GM23338 (cell line): ENCODE data around the gene CMPK1. TPM values are rescaled to one million over a fixed set of nuclear protein-coding genes. Genes with fewer than 3 reads are reported as not detected.

ENCODE experiments used
- ATAC-seq: fragments of 200-7000 bp; cut with Tn5 transposase; 3 replicates; pipeline ENCODE4 v1.9.1; 2020
- DNase-seq: peaks from one replicate; pipeline ENCODE4 v3.0.0-alpha.2; 2015; ENCODE audit warnings: low spot score
- H2AFZ ChIP-seq: fragments of 200-600 bp; sonication (generic); 2 replicates; pipeline ENCODE4 v1.8.0; 2016; ENCODE audit warnings: antibody characterized with exemption, mild to moderate bottlenecking, moderate library complexity
- H3F3A ChIP-seq: fragments of 200-600 bp; sonication (generic); replicated peaks from 2 replicates; pipeline ENCODE4 v1.8.0; 2017; ENCODE audit warnings: antibody characterized with exemption, mixed run types, low read depth
- H3K27ac ChIP-seq: fragments of 200-600 bp; sonication (generic); 2 replicates; pipeline ENCODE4 v1.6.1; 2016; ENCODE audit warnings: low read depth
- H3K27me3 ChIP-seq: fragments of 200-600 bp; sonication (generic); 2 replicates; pipeline ENCODE4 v1.8.0; 2016; ENCODE audit warnings: mild to moderate bottlenecking, mixed run types, moderate library complexity; ENCODE audit not compliant: insufficient read depth
- H3K36me3 ChIP-seq: fragments of 200-600 bp; sonication (generic); 2 replicates; pipeline ENCODE4 v1.8.0; 2016; ENCODE audit warnings: mild to moderate bottlenecking; ENCODE audit not compliant: insufficient read depth
- H3K4me1 ChIP-seq: fragments of 200-600 bp; sonication (generic); 2 replicates; pipeline ENCODE4 v1.8.0; 2016; ENCODE audit warnings: mild to moderate bottlenecking, moderate library complexity; ENCODE audit not compliant: insufficient read depth
- H3K4me2 ChIP-seq: fragments of 200-600 bp; sonication (generic); 2 replicates; pipeline ENCODE4 v1.7.1; 2017; ENCODE audit warnings: mixed run types
- H3K4me3 ChIP-seq: fragments of 200-600 bp; sonication (generic); 2 replicates; pipeline ENCODE4 v1.6.1; 2016; ENCODE audit warnings: mixed run types
- H3K79me2 ChIP-seq: fragments of 200-600 bp; sonication (generic); replicated peaks from 2 replicates; pipeline ENCODE4 v1.8.0; 2017; ENCODE audit warnings: mild to moderate bottlenecking; ENCODE audit not compliant: insufficient read depth
- H3K9me2 ChIP-seq: fragments of 200-600 bp; sonication (generic); 2 replicates; pipeline ENCODE4 v1.8.0; 2017; ENCODE audit not compliant: insufficient read depth
- H4K20me1 ChIP-seq: fragments of 200-600 bp; sonication (generic); replicated peaks from 2 replicates; pipeline ENCODE4 v1.8.0; 2017; ENCODE audit warnings: mild to moderate bottlenecking; ENCODE audit not compliant: insufficient read depth
- H3K27ac Mint-ChIP-seq: 2 replicates; pipeline ENCODE4 v1.8.0; 2020; ENCODE audit warnings: inconsistent platforms, mild to moderate bottlenecking, moderate library complexity, mixed read lengths
- H3K27me3 Mint-ChIP-seq: 3 replicates; pipeline ENCODE4 v1.8.0; 2022; ENCODE audit warnings: low read depth, mild to moderate bottlenecking, moderate library complexity, mixed read lengths, inconsistent platforms; ENCODE audit not compliant: insufficient read depth, poor library complexity
- H3K36me3 Mint-ChIP-seq: 3 replicates; pipeline ENCODE4 v1.8.0; 2021; ENCODE audit warnings: low read depth, mild to moderate bottlenecking, inconsistent platforms, moderate library complexity, mixed read lengths
- H3K4me1 Mint-ChIP-seq: 3 replicates; pipeline ENCODE4 v1.8.0; 2020; ENCODE audit warnings: mild to moderate bottlenecking, inconsistent platforms, mixed read lengths
- H3K4me3 Mint-ChIP-seq: 3 replicates; pipeline ENCODE4 v1.8.0; 2021; ENCODE audit warnings: moderate library complexity, mild to moderate bottlenecking, inconsistent platforms, mixed read lengths
- H3K9me3 Mint-ChIP-seq: 3 replicates; pipeline ENCODE4 v1.8.0; 2020; ENCODE audit warnings: moderate library complexity, mild to moderate bottlenecking, inconsistent platforms, mixed read lengths
- CREB1 ChIP-seq: fragments of 250-450 bp; sonication (Bioruptor Pico); IDR thresholded peaks from 2 replicates; pipeline ENCODE4 v1.5.0; 2020; ENCODE audit warnings: low read depth, mild to moderate bottlenecking, moderate library complexity
- JUNB ChIP-seq: IDR thresholded peaks from one replicate; pipeline ENCODE4 v1.6.1; 2016; ENCODE audit warnings: antibody characterized with exemption; ENCODE audit not compliant: unreplicated experiment
- polyA plus RNA-seq: library from polyadenylated mRNA; unstranded; fragments of >200 nt; fragmentation: Nextera tagmentation; extraction: Ambion mirVana; gene quantifications from 2 replicates; pipeline ENCODE4 v1.2.1, GENCODE V29; 2016
- total RNA-seq: library from RNA; depleted of rRNA; stranded (reverse); fragments of >200 nt; shearing (Covaris generic); gene quantifications from 2 replicates; pipeline ENCODE4 v1.2.3, GENCODE V29; 2014
- TF ChIP-seq, protein P1 (sequence below): fragments of 250-450 bp; sonication (Bioruptor Pico); IDR thresholded peaks from 2 replicates; pipeline ENCODE4 v1.5.0; 2020; ENCODE audit warnings: mild to moderate bottlenecking, moderate library complexity
- TF ChIP-seq, protein P2 (sequence below), 2 experiments: fragments of 200-600 bp in 1 of 2; sonication (generic) in 1 of 2; conservative IDR thresholded peaks; 2 replicates each; pipeline versions ENCODE4 v1.5.1 to v1.6.1; 2016 to 2017; ENCODE audit warnings: antibody characterized with exemption in 2 of 2, low read depth in 2 of 2, mild to moderate bottlenecking in 2 of 2, moderate library complexity in 1 of 2

Gene CMPK1
- total and polyA plus RNA-seq, 2 experiments from 2014 or later, result 22.8 to 28.6 TPM

DNA sequence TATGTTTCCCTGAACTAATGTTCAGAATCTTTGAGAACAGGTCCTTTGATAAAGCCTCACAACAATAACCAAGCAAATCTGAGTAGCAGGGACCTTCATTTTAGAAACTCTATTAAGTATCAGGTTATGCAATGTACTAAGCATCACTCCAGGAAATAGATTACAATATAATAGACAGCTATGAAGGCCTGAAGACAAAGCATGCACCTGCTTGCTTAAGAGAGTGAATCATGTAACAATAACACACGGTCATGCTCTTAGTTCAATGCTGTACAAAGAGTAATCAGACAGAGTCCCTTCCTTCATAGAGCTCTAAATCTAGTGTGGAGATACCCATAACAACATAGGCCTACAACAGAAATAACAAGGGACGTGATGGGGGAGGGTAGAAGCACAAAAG is 8.1 kb upstream of the CMPK1 start (continued):
- TF ChIP-seq, protein P1, sequence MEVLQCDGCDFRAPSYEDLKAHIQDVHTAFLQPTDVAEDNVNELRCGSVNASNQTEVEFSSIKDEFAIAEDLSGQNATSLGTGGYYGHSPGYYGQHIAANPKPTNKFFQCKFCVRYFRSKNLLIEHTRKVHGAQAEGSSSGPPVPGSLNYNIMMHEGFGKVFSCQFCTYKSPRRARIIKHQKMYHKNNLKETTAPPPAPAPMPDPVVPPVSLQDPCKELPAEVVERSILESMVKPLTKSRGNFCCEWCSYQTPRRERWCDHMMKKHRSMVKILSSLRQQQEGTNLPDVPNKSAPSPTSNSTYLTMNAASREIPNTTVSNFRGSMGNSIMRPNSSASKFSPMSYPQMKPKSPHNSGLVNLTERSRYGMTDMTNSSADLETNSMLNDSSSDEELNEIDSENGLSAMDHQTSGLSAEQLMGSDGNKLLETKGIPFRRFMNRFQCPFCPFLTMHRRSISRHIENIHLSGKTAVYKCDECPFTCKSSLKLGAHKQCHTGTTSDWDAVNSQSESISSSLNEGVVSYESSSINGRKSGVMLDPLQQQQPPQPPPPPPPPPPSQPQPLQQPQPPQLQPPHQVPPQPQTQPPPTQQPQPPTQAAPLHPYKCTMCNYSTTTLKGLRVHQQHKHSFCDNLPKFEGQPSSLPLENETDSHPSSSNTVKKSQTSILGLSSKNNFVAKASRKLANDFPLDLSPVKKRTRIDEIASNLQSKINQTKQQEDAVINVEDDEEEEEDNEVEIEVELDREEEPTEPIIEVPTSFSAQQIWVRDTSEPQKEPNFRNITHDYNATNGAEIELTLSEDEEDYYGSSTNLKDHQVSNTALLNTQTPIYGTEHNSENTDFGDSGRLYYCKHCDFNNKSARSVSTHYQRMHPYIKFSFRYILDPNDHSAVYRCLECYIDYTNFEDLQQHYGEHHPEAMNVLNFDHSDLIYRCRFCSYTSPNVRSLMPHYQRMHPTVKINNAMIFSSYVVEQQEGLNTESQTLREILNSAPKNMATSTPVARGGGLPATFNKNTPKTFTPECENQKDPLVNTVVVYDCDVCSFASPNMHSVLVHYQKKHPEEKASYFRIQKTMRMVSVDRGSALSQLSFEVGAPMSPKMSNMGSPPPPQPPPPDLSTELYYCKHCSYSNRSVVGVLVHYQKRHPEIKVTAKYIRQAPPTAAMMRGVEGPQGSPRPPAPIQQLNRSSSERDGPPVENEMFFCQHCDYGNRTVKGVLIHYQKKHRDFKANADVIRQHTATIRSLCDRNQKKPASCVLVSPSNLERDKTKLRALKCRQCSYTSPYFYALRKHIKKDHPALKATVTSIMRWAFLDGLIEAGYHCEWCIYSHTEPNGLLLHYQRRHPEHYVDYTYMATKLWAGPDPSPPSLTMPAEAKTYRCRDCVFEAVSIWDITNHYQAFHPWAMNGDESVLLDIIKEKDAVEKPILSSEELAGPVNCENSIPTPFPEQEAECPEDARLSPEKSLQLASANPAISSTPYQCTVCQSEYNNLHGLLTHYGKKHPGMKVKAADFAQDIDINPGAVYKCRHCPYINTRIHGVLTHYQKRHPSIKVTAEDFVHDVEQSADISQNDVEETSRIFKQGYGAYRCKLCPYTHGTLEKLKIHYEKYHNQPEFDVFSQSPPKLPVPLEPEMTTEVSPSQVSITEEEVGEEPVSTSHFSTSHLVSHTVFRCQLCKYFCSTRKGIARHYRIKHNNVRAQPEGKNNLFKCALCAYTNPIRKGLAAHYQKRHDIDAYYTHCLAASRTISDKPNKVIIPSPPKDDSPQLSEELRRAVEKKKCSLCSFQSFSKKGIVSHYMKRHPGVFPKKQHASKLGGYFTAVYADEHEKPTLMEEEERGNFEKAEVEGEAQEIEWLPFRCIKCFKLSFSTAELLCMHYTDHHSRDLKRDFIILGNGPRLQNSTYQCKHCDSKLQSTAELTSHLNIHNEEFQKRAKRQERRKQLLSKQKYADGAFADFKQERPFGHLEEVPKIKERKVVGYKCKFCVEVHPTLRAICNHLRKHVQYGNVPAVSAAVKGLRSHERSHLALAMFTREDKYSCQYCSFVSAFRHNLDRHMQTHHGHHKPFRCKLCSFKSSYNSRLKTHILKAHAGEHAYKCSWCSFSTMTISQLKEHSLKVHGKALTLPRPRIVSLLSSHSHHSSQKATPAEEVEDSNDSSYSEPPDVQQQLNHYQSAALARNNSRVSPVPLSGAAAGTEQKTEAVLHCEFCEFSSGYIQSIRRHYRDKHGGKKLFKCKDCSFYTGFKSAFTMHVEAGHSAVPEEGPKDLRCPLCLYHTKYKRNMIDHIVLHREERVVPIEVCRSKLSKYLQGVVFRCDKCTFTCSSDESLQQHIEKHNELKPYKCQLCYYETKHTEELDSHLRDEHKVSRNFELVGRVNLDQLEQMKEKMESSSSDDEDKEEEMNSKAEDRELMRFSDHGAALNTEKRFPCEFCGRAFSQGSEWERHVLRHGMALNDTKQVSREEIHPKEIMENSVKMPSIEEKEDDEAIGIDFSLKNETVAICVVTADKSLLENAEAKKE (CRISPR knock-in tag), result no peak
- TF ChIP-seq JUNB, result no peak

DNA sequence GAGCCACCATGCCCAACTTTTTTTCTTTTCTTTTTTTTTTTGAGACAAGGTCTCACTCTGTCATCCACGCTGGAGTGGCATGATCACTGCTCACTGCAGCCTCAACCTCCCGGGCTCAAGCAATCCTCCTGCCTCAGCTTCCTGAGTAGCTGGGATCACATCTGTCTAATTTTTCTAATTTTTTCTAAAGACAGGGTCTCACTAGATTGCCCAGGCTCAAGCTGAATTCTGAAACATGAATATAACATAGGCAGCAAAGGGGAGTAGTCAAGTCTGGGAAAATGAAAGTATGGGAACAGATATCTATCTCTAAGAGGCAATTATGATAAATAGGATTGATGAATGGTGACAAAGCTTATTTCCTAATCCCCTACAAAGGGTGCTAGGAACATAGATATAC is 7.3 kb upstream of the CMPK1 start:
- no peak for ATAC-seq
- Mint-ChIP-seq H3K4me3 (no peak overlapping the region), H3K9me3 (no peaks in the 10 kb centered on the region), H3K27ac (no peak overlapping the region), H3K4me1 (no peaks in the 10 kb centered on the region), H3K27me3 (no peaks in the 10 kb centered on the region), H3K36me3 (no peaks in the 10 kb centered on the region)
- Histone ChIP-seq H3K4me2 (no peak overlapping the region), H3K36me3 (no peaks in the 10 kb centered on the region), H3K27me3 (no peaks in the 10 kb centered on the region), H4K20me1 (no peaks in the 10 kb centered on the region), H3K79me2 (no peaks in the 10 kb centered on the region), H3K9me2 (no peaks in the 10 kb centered on the region), H3K4me1 (no peaks in the 10 kb centered on the region), H3K27ac (no peak overlapping the region), H2AFZ (no peak overlapping the region), H3K4me3 (no peak overlapping the region), H3F3A (no peaks in the 10 kb centered on the region)
- TF ChIP-seq, protein P2, sequence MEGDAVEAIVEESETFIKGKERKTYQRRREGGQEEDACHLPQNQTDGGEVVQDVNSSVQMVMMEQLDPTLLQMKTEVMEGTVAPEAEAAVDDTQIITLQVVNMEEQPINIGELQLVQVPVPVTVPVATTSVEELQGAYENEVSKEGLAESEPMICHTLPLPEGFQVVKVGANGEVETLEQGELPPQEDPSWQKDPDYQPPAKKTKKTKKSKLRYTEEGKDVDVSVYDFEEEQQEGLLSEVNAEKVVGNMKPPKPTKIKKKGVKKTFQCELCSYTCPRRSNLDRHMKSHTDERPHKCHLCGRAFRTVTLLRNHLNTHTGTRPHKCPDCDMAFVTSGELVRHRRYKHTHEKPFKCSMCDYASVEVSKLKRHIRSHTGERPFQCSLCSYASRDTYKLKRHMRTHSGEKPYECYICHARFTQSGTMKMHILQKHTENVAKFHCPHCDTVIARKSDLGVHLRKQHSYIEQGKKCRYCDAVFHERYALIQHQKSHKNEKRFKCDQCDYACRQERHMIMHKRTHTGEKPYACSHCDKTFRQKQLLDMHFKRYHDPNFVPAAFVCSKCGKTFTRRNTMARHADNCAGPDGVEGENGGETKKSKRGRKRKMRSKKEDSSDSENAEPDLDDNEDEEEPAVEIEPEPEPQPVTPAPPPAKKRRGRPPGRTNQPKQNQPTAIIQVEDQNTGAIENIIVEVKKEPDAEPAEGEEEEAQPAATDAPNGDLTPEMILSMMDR (conservative IDR thresholded peaks at IDR 0.05; ENCODE audit: low read depth in 2 of 2), result no peak
- TF ChIP-seq CREB1 (no peak), JUNB (no peak)
- DNase-seq, result no peak
